IgD-negative memory B cell (primary cell): ENCODE data around the gene PLXNB2. TPM values are rescaled to one million over a fixed set of nuclear protein-coding genes. Genes with fewer than 3 reads are reported as not detected.
"Not testable (repeated sequence)": the region's sequence is repeated elsewhere in the genome, so short reads cannot be mapped to it uniquely, and the experiment has no call there.

Experiments
- H3K27ac Mint-ChIP-seq, 3 donors: one replicate each; pipeline ENCODE4 v1.8.0; 2020 to 2022; ENCODE audit warnings: mild to moderate bottlenecking in 3 of 3, mixed read lengths in 3 of 3, moderate library complexity in 1 of 3
- H3K27me3 Mint-ChIP-seq: one replicate; pipeline ENCODE4 v1.8.0; 2021; ENCODE audit warnings: mixed read lengths
- H3K36me3 Mint-ChIP-seq: one replicate; pipeline ENCODE4 v1.8.0; 2020; ENCODE audit warnings: mild to moderate bottlenecking, mixed read lengths
- H3K4me1 Mint-ChIP-seq, 3 donors: one replicate each; pipeline ENCODE4 v1.8.0; 2020 to 2022; ENCODE audit warnings: mixed read lengths in 3 of 3, mild to moderate bottlenecking in 1 of 3
- H3K4me3 Mint-ChIP-seq, 4 donors: one replicate each; pipeline ENCODE4 v1.8.0; 2020 to 2022; ENCODE audit warnings: mild to moderate bottlenecking in 4 of 4, mixed read lengths in 4 of 4, moderate library complexity in 3 of 4
- H3K9me3 Mint-ChIP-seq, 3 donors: one replicate each; pipeline ENCODE4 v1.8.0; 2020 to 2021; ENCODE audit warnings: mixed read lengths in 3 of 3, mild to moderate bottlenecking in 1 of 3
- polyA plus RNA-seq: library from polyadenylated mRNA; unstranded; fragments of 300-500 nt; fragmentation: Illumina TruSeq; gene quantifications from one replicate; pipeline ENCODE4 v1.2.3, GENCODE V29; 2021

PLXNB2 gene
- polyA plus RNA-seq, 1 donor from 2014 or later: 2.7 TPM

DNA sequence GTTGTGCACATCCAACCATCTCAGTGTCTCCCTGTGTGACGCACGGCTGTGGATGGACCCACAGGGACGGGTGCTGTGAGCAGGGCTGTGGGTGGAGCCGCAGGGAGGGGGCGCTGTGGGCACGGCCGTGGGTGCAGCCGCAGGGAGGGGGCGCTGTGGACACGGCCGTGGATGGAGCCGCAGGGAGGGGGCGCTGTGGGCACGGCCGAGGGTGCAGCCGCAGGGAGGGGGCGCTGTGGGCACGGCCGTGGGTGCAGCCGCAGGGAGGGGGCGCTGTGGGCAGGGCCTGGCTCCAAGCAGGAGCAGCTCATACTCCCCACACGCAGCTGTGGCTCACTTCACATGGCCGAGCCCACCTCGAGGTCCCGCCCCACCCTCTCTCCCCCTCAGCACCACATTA is 31.3 kb downstream of the PLXNB2 start:
- Mint-ChIP-seq H3K9me3 (no peaks in the 10 kb centered on the region), H3K4me3 (peak overlapping the region in 1 of 4 donors; percentile 23), H3K36me3 (no peaks in the 10 kb centered on the region), H3K4me1 (no peaks in the 10 kb centered on the region), H3K27me3 (peaks cover 4% of the 10 kb centered on the region), H3K27ac (peak overlapping the region in 1 of 3 donors; percentile 27)

DNA sequence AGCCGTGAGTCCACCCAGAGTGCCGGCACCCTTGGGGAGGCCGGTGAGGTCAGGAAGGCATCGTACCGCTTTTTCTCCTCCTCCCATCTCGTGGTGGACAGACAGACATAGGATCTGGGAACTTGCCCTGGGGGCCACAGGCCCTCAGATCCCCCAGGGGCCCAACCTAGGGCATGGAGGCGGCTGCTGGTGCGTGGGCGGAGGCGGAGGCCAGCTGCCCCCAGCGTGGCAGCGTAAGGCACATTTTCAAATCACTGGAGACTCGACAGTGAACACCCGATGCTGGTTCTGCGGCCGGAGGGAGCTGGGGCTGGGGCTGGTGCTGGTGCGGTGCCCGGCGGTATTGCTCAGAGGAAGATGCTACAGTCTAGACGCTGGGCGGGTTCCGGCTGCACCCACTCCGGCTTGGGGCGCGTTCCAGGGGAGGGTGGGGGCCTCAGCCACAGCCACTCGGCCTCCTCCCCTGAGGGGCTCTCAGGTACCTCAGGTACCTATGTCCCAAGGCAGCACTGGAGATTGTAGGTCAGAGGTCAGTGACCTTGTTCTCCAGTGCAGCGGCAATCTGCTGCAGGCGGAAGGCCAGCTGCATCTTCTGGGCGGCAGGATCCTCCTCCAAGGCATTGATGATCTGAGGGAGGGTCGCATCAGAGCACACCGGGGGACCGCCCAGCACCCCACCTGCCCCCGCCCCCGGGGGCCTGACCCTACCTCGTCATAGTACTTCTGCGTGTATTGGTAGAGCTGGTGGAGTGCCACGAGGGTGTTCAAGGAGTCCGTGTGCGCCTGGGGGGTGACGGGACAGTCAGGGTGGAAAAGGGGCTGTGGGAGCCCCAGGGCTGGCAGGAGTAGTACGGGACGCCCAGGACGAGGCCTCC is 32.0 kb downstream of the PLXNB2 start:
- Mint-ChIP-seq H3K4me3 (peak overlapping the region in 1 of 4 donors; percentile 78), H3K9me3 (no peaks in the 10 kb centered on the region)

DNA sequence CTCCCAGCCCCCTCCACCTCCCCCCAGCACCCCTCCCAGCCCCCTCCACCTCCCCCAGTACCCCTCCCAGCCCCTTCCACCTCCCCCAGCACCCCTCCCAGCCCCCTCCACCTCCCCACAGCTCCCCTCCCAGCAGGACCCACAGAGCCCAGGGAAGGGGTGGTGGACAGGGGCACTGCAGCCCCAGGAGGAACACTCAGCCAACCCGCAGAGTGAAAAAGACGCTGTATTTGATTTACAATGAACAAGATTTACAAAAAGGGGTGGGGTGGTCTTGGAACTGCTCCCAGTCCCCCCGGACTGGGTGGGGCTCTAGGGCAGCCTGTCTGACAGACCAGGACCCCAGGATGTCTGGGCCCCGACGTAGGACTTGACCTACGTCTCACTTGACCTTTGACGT is 32.7 kb downstream of the PLXNB2 start:
- Mint-ChIP-seq H3K4me3 (no peak overlapping the region), H3K27ac (peak overlapping the region in 1 of 3 donors; percentile 28), H3K9me3 (no peaks in the 10 kb centered on the region), H3K36me3 (no peaks in the 10 kb centered on the region), H3K27me3 (peaks cover 5% of the 10 kb centered on the region), H3K4me1 (peaks cover 0 to 2% (median 0%) of the 10 kb centered on the region in 3 donors)

More for the DNA sequence above, 32.0 kb downstream of the PLXNB2 start:
- Mint-ChIP-seq H3K27ac (peak overlapping the region in 2 of 3 donors; percentile 28 to 53), H3K27me3 (peaks cover 5% of the 10 kb centered on the region), H3K36me3 (no peaks in the 10 kb centered on the region), H3K4me1 (peaks cover 0 to 2% (median 0%) of the 10 kb centered on the region in 3 donors)

DNA sequence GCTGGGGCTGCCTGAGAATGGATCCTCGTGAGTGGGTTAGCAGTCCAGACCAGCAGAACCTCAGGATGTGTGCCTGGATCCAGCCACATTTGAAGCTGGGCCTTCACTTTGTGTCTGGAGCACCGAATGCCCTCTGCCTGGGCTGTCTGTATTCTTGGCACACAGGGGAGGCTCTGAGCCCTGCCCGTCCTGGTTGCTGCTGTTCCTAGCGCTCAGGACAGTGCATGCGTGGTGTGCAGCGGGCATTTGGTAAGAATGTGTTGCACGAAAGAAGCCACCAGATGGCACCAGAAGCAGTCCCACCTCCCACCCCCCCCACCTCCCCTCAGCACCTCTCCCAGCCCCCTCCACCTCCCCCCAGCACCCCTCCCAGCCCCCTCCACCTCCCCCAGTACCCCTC is 33.1 kb downstream of the PLXNB2 start:
- Mint-ChIP-seq H3K36me3 (no peaks in the 10 kb centered on the region), H3K9me3 (no peaks in the 10 kb centered on the region), H3K4me3 (peak overlapping the region in 3 of 4 donors; percentile 33 to 80 (median 57)), H3K27me3 (peaks cover 5% of the 10 kb centered on the region), H3K4me1 (peaks cover 0 to 2% (median 0%) of the 10 kb centered on the region in 3 donors), H3K27ac (peak overlapping the region in 2 of 3 donors; percentile 38 to 88)

DNA sequence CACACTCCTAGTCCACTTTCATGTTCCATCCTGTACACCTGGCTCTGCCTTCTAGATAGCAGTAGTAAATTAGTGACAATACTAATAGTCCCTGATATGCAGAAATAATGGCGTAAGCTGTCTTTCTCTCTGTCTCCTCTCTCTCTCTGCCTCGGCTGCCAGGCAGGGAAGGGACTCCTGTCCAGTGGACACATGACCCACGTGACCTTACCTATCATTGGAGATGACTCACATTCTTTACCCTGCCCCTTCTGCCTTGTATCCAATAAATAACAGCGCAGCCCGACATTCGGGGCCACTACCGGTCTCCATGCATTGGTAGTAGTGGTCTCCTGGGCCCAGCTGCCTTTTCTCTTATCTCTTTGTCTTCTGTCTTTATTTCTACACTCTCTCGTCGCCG is 33.7 kb downstream of the PLXNB2 start:
- H3K9me3 Mint-ChIP-seq, H3K27me3 Mint-ChIP-seq, H3K36me3 Mint-ChIP-seq, H3K4me1 Mint-ChIP-seq: not testable (repeated sequence)
- Mint-ChIP-seq H3K4me3 (peak overlapping the region in 3 of 4 donors; percentile 57 to 83 (median 80)), H3K27ac (peak overlapping the region in 2 of 3 donors; percentile 38 to 88)

DNA sequence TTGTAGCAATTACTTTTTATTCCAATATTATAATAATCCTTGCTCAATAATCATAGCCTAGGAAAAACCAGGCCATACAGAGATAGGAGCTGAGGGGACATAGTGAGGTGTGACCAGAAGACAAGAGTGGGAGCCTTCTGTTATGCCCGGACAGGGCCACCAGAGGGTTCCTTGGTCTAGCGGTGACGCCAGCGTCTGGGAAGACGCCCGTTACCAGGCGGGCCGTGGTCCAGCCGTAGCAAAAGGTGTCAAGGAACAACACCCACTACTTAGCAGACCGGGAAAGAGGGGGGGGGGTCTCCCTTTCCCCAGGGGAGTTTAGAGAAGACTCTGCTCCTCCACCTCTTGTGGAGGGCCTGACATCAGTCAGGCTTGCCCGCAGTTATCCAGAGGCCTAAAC is 34.1 kb downstream of the PLXNB2 start:
- not testable (repeated sequence) for H3K4me1 Mint-ChIP-seq, H3K27me3 Mint-ChIP-seq

DNA sequence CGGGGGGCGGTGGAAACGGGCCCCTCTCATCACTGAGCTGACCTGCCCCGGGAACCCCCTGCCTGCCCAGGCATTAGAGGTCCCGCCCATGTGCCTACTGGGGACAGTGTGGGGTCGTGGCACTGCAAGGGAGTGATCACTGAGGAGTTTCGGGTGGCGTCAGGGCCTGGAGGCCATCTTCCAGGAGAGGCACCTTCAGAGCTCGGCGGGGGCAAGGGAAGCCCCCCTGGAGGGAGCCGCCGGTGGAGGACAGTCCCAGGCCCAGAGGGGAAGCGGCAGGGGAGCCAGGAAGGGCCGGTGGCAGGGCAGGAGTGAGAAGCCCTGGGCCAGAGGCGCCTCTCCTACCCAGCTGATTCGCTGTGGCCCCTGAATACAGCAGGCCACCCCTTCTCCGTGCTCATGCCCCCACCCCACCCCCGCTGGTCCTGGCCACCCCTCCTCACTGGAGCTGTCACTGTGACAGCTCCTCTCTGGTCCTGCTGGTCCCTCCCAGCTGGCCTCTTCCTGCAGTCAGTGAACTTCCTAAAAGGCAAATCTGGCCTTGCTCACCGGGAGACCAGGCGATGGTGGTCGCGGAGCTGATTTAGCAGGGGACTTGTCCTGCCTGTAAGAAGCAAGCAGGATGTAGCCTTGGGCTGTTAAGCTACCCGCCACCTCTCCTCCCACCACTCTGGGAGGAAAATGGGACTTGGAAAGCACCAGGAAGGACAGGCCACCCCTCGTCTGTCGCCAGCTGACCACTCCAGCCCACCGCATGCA is 35.2 kb downstream of the PLXNB2 start:
- H3K27me3 Mint-ChIP-seq: peaks cover 5% of the 10 kb centered on the region
- H3K9me3 Mint-ChIP-seq: no peaks in the 10 kb centered on the region
- peaks cover 0 to 4% (median 2%) of the 10 kb centered on the region in 3 donors for H3K4me1 Mint-ChIP-seq
- peak overlapping the region in 3 of 4 donors; percentile 1 to 74 (median 16) for H3K4me3 Mint-ChIP-seq
- no peak overlapping the region for H3K27ac Mint-ChIP-seq
- no peaks in the 10 kb centered on the region for H3K36me3 Mint-ChIP-seq

More for the DNA sequence above, 34.1 kb downstream of the PLXNB2 start:
- H3K36me3 Mint-ChIP-seq, H3K4me3 Mint-ChIP-seq, H3K9me3 Mint-ChIP-seq: not testable (repeated sequence)
- H3K27ac Mint-ChIP-seq: peak overlapping the region in 2 of 3 donors; percentile 38 to 88

DNA sequence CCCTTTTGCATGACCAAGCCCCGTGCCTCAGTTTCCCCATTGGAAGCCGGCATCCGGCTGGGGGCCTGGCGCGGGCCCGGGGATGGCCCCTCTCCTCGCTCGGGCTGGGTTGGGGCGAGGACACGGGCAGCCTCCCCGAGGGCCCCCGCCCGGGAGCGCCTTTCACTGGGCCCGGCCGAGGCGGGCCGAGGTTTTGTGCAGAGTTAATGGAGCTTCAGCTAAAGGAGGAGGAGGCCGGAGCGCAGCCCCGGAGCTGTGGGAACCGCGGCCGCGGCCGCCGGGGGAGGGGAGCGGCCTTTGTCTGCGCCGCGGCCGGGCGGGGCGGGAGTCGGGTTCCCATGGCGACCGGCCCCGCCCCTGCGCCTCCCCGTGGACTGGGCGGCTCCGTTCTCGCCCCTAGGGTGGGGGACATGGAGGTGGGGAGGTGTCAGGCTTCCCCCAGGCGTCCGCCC is 35.9 kb downstream of the PLXNB2 start:
- Mint-ChIP-seq H3K27me3 (peaks cover 5% of the 10 kb centered on the region), H3K9me3 (no peaks in the 10 kb centered on the region), H3K27ac (no peak overlapping the region), H3K4me3 (peak overlapping the region in 2 of 4 donors; percentile 81 to 84), H3K4me1 (peaks cover 0 to 4% (median 2%) of the 10 kb centered on the region in 3 donors), H3K36me3 (no peaks in the 10 kb centered on the region)

DNA sequence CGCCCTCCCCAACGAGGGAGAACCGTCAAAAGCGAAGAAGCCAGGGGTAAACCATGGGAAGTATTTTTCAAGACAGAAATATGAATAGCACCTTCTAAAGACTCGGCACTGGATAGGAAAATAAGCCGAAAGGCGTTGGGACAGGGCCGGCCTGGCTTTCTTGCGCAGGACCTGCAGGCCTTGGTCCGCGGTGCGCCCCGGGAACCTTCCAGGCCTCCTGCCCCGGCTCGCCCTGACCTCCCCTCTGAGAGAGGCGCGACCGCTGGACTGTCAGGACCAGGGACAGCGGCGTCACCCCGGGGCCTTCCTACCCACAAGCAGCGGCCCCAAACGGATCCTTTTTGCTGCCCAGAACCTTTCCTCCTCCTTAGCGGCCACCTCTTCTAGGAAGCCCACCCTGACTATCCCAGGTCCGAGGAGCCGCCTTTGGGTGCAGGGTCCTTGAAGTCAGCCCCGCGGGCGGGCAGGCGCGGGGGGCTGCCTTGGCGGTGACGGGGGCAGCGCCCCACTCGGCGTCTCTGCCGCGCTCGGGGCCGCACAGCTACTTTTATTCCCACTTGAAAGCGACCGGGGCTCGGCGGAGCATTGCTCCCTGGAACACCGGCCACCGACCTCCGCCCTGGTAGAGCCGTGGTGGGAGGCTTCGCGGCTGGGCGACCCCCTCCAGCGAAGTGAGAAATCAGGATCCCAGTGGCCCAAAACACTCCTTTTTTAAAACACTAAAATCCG is 36.6 kb downstream of the PLXNB2 start:
- Mint-ChIP-seq H3K27me3 (peaks cover 5% of the 10 kb centered on the region), H3K9me3 (no peaks in the 10 kb centered on the region), H3K27ac (peak overlapping the region; percentile 9 to 86 (median 16)), H3K4me1 (peaks cover 0 to 4% (median 2%) of the 10 kb centered on the region in 3 donors), H3K36me3 (no peaks in the 10 kb centered on the region), H3K4me3 (peak overlapping the region; percentile 79 to 90 (median 86))

DNA sequence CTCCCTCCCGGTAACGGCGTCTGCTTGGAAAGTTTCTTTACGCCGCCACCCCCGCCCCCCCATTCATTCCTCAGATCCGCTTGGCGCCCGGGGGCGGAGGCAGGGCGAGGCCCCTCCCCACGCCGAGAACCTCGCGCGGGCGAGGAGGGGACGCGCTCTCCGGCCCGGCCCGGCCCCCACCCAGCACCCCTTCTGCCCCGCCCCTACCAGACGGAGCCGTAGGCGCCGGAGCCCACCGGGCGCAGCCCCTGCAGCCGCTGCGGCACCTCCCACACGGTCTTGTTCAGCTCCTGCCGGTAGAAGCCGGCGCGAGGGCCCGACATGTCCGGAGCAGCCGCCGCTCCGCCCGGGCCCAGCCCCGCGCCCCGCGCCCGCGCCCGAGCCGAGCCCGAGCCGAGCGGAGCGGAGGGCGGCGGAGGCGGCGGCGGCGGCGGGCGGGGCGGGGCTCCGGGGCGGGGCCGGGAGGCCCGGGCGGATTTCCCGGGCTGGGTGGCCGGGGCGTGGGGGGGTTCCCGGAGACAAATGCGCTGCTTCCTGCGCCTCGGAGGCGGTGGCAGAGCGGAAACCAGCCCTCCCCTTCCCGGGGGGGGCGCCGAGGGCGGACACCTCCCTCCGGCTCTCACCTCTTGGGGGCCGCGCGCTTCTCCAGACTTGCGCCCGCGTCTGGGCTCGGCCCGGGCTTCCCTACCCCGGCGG is 37.3 kb downstream of the PLXNB2 start, which contains the start of gene MAPK11:
Gene MAPK11 (minus strand): TSS at position 411 of the 696 bp plus-strand sequence. CDS start 88 bp downstream, at position 323.
- Mint-ChIP-seq H3K4me3 (peak within 1 kb of the TSS; percentile 79 to 90 (median 86)), H3K27me3 (peaks cover 5% of the 10 kb centered on the region), H3K4me1 (peaks cover 0 to 4% (median 2%) of the 10 kb centered on the region in 3 donors), H3K27ac (peak within 1 kb of the TSS; percentile 16 to 86 (median 48)), H3K9me3 (no peaks in the 10 kb centered on the region), H3K36me3 (no peaks in the 10 kb centered on the region)

DNA sequence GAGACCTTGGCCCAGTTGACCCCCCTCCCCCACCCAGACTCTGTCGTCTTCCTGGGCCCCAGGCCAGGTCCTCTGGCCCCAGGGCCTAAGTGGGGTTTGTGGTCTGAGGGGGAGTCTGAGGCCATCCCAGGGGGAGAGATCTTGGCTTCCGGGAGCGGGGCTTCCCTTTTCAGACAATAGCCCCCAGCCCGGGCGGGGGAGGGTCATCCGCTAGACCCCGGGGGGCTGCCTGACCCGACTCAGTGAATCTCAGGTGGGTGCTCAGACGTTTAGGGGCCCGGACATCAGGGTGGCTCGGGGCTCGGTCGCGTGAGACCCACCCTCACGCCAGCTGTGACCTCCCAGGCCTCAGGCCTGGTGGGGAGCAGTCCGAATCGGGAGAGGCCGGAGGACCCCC is 37.9 kb downstream of the PLXNB2 start:
- no peaks in the 10 kb centered on the region for H3K36me3 Mint-ChIP-seq
- peaks cover 0 to 4% (median 2%) of the 10 kb centered on the region in 3 donors for H3K4me1 Mint-ChIP-seq
- peaks cover 5% of the 10 kb centered on the region for H3K27me3 Mint-ChIP-seq
- peak overlapping the region; percentile 64 to 85 (median 76) for H3K4me3 Mint-ChIP-seq
- H3K27ac Mint-ChIP-seq: peak overlapping the region in 1 of 3 donors; percentile 48
- no peaks in the 10 kb centered on the region for H3K9me3 Mint-ChIP-seq

DNA sequence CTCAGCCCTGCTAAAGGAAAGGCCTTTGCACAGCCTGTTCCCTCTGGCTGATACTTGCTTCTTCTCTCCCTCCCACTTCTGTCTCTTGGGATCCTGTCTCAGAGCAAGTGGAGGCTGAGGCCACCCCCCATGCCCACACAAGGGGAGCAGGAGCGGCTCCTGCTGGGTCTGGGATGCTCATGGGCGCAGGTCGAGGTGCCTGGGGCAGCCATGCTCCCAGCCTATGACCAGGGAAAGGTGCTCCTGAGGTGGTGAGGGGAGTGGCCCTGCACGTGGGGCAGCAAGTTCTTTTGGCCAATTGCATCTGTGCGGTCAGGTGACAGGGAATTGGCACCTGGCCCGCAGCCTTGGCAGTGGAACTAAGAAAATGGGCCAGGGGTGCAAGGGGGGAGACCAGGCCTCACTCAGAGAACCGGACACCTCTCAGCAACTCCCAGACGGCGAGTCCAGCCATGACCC is 38.8 kb downstream of the PLXNB2 start:
- Mint-ChIP-seq H3K36me3 (no peaks in the 10 kb centered on the region), H3K27ac (peak overlapping the region; percentile 10 to 86 (median 48)), H3K4me1 (peaks cover 0 to 4% (median 2%) of the 10 kb centered on the region in 3 donors), H3K27me3 (peaks cover 5% of the 10 kb centered on the region), H3K4me3 (peak overlapping the region; percentile 21 to 85 (median 58)), H3K9me3 (no peaks in the 10 kb centered on the region)

DNA sequence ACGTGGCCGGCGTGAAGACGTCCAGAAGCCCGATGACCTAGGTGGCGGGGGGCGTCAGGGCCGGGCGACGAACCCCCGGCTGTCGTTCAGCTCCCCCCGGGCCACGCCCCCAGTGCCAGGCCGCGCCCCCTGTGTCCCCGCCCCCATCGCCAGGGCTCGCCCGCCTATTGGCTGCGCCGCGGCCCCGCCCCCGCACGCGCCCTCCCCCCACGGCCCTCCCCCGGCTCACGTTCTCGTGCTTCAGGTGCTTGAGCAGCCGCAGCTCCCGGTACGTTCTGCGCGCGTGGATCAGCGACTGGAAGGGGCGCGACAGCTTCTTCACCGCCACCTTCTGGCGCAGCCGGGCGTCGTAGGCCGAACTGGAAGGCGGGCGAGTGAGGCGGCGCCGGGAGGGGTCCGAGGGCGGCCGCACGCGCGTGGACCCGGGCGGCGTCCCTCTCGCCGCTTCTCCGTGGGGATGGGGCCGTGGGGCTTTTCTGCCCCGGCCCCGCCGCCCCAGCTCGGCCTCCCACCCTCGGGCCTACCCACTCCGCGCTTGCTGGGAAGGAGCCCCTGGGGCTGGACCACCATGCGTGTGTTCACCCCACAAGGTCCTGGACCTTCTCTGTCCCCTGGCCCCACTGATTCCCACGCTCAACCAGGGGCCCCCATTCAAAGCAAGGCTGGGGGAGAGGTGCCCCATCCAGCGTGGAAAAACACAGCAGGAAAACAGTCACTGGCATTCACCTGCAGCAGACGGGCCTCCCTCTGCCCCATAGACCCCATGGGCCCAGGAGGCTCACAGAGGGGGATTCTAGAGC is 39.7 kb downstream of the PLXNB2 start:
- H3K36me3 Mint-ChIP-seq: no peaks in the 10 kb centered on the region

More for the DNA sequence above, 39.7 kb downstream of the PLXNB2 start:
- Mint-ChIP-seq H3K27me3 (peaks cover 5% of the 10 kb centered on the region), H3K4me3 (peak overlapping the region in 2 of 4 donors; percentile 23 to 67), H3K27ac (peak overlapping the region in 1 of 3 donors; percentile 10), H3K9me3 (no peaks in the 10 kb centered on the region), H3K4me1 (peaks cover 0 to 4% (median 2%) of the 10 kb centered on the region in 3 donors)
